GM12872 (cell line): ENCODE data around the gene EPHB1.

ENCODE experiments used
- TF ChIP-seq, protein P1 (sequence below): IDR thresholded peaks from 3 replicates; pipeline ENCODE4 v1.5.1; 2011; ENCODE audit warnings: low read depth, mild to moderate bottlenecking, low read length, moderate library complexity; ENCODE audit not compliant: insufficient read depth

The EPHB1 gene

DNA sequence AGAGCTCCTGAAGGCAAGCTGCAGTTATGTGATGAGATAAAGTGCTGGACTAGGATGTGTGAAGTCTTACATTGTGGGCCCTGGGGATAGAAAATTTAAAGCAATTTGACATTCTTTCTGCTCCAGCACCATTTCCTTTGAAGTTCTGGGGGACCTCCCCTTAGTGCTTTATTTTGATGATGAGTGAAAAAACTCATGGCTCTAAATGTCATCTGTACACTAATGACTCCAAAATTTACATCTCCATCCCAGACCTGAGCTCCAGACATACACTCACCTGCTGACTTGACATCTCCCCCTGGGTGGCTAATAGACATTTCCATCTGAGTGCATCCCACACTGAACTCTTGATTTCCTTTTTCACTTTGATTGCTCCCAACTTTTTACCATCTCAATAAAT, 276.4 kb downstream of the EPHB1 start:
- TF ChIP-seq, protein P1, sequence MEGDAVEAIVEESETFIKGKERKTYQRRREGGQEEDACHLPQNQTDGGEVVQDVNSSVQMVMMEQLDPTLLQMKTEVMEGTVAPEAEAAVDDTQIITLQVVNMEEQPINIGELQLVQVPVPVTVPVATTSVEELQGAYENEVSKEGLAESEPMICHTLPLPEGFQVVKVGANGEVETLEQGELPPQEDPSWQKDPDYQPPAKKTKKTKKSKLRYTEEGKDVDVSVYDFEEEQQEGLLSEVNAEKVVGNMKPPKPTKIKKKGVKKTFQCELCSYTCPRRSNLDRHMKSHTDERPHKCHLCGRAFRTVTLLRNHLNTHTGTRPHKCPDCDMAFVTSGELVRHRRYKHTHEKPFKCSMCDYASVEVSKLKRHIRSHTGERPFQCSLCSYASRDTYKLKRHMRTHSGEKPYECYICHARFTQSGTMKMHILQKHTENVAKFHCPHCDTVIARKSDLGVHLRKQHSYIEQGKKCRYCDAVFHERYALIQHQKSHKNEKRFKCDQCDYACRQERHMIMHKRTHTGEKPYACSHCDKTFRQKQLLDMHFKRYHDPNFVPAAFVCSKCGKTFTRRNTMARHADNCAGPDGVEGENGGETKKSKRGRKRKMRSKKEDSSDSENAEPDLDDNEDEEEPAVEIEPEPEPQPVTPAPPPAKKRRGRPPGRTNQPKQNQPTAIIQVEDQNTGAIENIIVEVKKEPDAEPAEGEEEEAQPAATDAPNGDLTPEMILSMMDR, result no peak

DNA sequence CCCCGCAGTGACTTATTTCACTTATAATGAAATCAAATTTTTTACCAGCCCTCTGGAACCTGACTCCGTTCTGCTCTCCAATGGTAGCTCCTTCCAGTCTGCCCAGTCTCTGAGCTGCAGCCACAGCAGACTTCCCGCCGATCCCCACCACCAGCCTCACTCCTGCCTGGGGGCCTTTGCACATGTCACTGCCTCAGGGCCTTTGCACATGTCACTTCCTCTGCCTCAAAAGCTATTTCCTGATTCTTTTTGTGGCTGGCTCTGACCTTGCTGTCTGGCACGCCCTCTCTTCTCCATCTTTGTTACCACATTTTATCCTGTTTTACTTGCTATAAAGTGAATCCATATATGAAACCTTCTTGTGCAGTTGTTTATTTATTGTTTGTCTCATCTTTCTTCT, 277.4 kb downstream of the EPHB1 start:
- TF ChIP-seq, protein P1, result no peak

DNA sequence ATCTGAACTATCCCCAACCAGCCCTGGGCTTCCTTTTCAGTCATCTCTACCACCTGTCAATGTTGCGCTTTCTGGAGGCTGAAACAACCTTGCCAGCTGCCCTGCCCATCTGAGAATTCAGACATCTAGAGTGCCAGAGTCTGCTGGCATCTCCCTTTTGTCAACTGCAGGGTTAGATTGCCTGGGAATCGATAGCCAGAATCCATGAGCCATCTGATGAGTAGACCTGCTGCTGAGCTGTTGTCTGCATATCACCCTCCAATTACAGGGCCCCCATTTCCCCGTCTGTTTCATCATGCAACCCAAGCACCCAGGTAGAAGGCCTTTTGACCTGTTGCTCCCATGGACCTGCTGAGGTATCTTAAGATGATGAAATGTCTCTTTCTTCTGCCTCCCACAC, 280.1 kb downstream of the EPHB1 start:
- TF ChIP-seq, protein P1, result no peak

DNA sequence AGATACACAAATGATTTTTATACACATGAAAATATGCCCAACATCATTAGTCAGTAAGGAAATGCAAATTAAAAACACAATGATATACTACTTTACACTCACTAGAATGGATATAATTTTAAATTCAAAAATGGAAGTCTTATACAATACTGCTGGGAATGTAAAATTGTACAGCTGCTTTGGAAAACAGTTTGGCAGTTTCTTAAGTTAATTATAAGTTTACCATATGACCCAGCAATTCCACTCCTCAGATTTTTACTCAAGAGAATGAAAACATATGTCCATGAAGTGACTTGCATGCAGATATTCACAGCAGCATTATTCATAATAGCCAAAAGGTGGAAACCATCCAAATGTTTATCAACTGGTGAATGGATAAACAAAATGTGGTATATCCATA, 281.3 kb downstream of the EPHB1 start:
- TF ChIP-seq, protein P1, result no peak

DNA sequence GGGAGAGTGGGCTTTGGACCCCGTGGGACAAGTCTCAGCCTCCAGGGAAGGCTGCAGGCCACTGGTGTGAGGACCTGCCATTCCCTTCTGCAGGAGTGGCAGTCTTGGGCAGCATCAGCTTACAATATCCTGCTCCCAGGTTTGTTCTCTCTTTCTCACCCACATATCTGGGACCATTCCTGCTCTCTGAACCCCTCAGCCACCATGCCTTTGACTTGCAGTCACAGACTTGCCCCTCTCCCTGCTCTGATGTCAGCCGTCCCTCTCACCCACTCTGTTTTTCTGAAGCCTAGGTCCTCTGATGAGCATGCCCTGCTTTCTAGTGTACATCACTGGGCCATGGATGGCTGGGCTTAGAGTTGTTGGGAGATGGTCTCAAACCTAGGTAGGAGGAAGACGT, 282.1 kb downstream of the EPHB1 start:
- TF ChIP-seq, protein P1, result no peak

DNA sequence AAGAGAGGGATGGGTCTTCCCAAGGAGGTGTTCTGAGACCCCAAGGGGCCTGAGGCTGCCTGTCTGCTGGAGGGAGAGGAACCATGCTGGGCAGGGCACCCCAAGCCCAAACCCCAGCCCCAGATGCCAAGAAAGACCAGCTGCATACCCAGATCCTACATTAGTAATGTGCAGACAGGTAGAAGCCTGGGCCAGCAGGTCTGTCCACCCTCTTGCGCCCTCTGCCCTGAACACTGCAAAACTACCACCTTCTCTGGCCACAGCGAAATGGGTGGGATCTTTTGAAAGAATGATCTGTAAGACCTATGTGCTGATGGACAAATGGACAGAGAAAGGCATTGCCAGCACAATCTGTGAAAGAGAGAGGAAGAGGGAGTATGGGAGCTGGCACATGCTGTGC, 283.2 kb downstream of the EPHB1 start:
- TF ChIP-seq, protein P1, result no peak

DNA sequence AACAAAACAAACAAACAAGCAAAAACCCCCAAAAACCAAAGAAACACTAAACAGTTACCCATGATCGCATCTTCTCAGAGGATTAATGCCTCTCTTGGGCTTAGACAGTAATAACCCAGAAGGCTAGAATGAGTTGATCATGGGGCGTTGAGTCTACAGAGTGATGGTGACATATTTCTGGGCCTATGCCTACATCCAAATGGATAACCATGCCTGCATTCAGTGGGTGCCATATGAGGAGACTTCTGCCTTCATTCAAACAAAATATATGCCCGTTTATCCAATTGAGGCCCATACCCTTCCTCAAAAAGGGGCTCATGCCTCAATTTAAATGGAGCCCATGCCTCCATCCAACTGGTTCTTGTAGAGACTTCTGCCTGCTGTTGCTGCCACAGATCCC, 284.0 kb downstream of the EPHB1 start:
- TF ChIP-seq, protein P1, result no peak

DNA sequence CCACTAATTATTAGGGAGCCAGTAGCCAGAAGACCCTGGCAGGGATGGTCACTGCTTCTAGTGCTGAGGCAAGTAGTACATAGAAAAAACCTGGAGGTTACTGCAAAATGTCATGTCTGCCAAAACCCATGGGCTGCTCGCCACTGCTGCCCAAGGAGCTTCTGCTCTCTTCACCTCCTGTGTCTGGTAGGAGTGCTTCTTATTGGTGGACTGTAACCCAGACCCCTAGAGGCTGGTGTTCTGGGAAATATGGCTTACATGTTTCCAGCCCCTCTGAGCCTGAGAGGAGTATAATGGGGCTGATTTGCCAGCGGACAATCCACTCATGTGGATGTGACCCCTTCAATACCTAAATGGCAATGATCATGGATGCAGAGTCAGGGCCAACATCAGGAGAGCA, 286.4 kb downstream of the EPHB1 start:
- TF ChIP-seq, protein P1, result no peak
